ENCODE measurements around the gene STX4. TPM values are rescaled to one million over a fixed set of nuclear protein-coding genes. Genes with fewer than 3 reads are reported as not detected.

The STX4 gene
- total and polyA plus RNA-seq, 5 donors: 39.6 to 51.3 (median 45.4) TPM

GRCh38 chr16:31080756-31081419 lies 47.5 kb downstream of the STX4 start:
- WGBS: 91% methylated on average over 13 of the region's 13 CpGs
- Histone ChIP-seq H3K4me3 (ENCODE audit: low read length) (no peak overlapping the region), H3K4me1 (ENCODE audit: control insufficient read depth, insufficient read depth, low read length) (no peaks in the 10 kb centered on the region), H3K27ac (ENCODE audit: low read length) (no peak overlapping the region), H3K27me3 (ENCODE audit: control insufficient read depth, insufficient read depth) (no peaks in the 10 kb centered on the region), H3K9me3 (ENCODE audit: control insufficient read depth, low read length) (no peaks in the 10 kb centered on the region)
- no peak for DNase-seq
- ATAC-seq: no peak
- intact Hi-C loops (cut with DNase I): no loop called here

GRCh38 chr16:31081428-31082351 lies 48.3 kb downstream of the STX4 start:
- 85% methylated on average over 26 of the region's 26 CpGs for WGBS
- no peak for ATAC-seq

GRCh38 chr16:31082368-31083045 lies 49.1 kb downstream of the STX4 start:
- no peak for DNase-seq

More at GRCh38 chr16:31081428-31082351, 48.3 kb downstream of the STX4 start:
- Histone ChIP-seq H3K27me3 (ENCODE audit: control insufficient read depth, insufficient read depth) (no peaks in the 10 kb centered on the region), H3K27ac (ENCODE audit: low read length) (no peak overlapping the region), H3K9me3 (ENCODE audit: control insufficient read depth, low read length) (no peaks in the 10 kb centered on the region), H3K4me3 (ENCODE audit: low read length) (no peak overlapping the region), H3K4me1 (ENCODE audit: control insufficient read depth, insufficient read depth, low read length) (no peaks in the 10 kb centered on the region)
- intact Hi-C loops (cut with DNase I): no loop called here
- DNase-seq: peak in 1 of 3 donors; percentile 67

GRCh38 chr16:31083081-31083480 lies 49.7 kb downstream of the STX4 start:
- Histone ChIP-seq H3K27me3 (ENCODE audit: control insufficient read depth, insufficient read depth) (no peaks in the 10 kb centered on the region), H3K27ac (ENCODE audit: low read length) (no peak overlapping the region), H3K4me3 (ENCODE audit: low read length) (no peak overlapping the region), H3K4me1 (ENCODE audit: control insufficient read depth, insufficient read depth, low read length) (no peaks in the 10 kb centered on the region), H3K9me3 (ENCODE audit: control insufficient read depth, low read length) (no peaks in the 10 kb centered on the region)
- WGBS: 60% methylated on average over 9 of the region's 9 CpGs
- no peak for ATAC-seq
- intact Hi-C loops (cut with DNase I): no loop called here
- peak in 1 of 3 donors; percentile 11 for DNase-seq

More at GRCh38 chr16:31082368-31083045, 49.1 kb downstream of the STX4 start:
- Histone ChIP-seq H3K4me3 (ENCODE audit: low read length) (no peak overlapping the region), H3K4me1 (ENCODE audit: control insufficient read depth, insufficient read depth, low read length) (no peaks in the 10 kb centered on the region), H3K27me3 (ENCODE audit: control insufficient read depth, insufficient read depth) (no peaks in the 10 kb centered on the region), H3K9me3 (ENCODE audit: control insufficient read depth, low read length) (no peaks in the 10 kb centered on the region), H3K27ac (ENCODE audit: low read length) (no peak overlapping the region)
- intact Hi-C loops (cut with DNase I): no loop called here
- 66% methylated on average over 14 of the region's 14 CpGs for WGBS
- no peak for ATAC-seq

GRCh38 chr16:31083556-31083955 lies 50.2 kb downstream of the STX4 start:
- Histone ChIP-seq H3K27ac (ENCODE audit: low read length) (no peak overlapping the region), H3K4me3 (ENCODE audit: low read length) (no peak overlapping the region), H3K4me1 (ENCODE audit: control insufficient read depth, insufficient read depth, low read length) (no peaks in the 10 kb centered on the region), H3K27me3 (ENCODE audit: control insufficient read depth, insufficient read depth) (no peaks in the 10 kb centered on the region), H3K9me3 (ENCODE audit: control insufficient read depth, low read length) (no peaks in the 10 kb centered on the region)
- no peak for DNase-seq
- ATAC-seq: no peak
- intact Hi-C loops (cut with DNase I): no loop called here
- WGBS: 67% methylated on average over 5 of the region's 5 CpGs

- intact Hi-C loops (cut with DNase I): no loop called here
- no peak for ATAC-seq
- WGBS: 88% methylated on average over 13 of the region's 13 CpGs
- H3K9me3 ChIP-seq (ENCODE audit: control insufficient read depth, low read length): no peaks in the 10 kb centered on the region
- no peaks in the 10 kb centered on the region for H3K4me1 ChIP-seq (ENCODE audit: control insufficient read depth, insufficient read depth, low read length)
- no peak overlapping the region for H3K27ac ChIP-seq (ENCODE audit: low read length)
- DNase-seq: peak in 1 of 3 donors; percentile 47
- no peaks in the 10 kb centered on the region for H3K27me3 ChIP-seq (ENCODE audit: control insufficient read depth, insufficient read depth)
- H3K4me3 ChIP-seq (ENCODE audit: low read length): no peak overlapping the region
Measured at GRCh38 chr16:31083981-31084380, 50.6 kb downstream of the STX4 start.

GRCh38 chr16:31084584-31085302 lies 51.4 kb downstream of the STX4 start:
- Histone ChIP-seq H3K9me3 (ENCODE audit: control insufficient read depth, low read length) (no peaks in the 10 kb centered on the region), H3K4me1 (ENCODE audit: control insufficient read depth, insufficient read depth, low read length) (no peaks in the 10 kb centered on the region), H3K27ac (ENCODE audit: low read length) (no peak overlapping the region), H3K4me3 (ENCODE audit: low read length) (no peak overlapping the region), H3K27me3 (ENCODE audit: control insufficient read depth, insufficient read depth) (no peaks in the 10 kb centered on the region)
- WGBS: 89% methylated on average over 16 of the region's 16 CpGs
- DNase-seq (peak in 1 of 3 donors; percentile 55), ATAC-seq (no peak)
- intact Hi-C loops (cut with DNase I): no loop called here

- Histone ChIP-seq H3K27me3 (ENCODE audit: control insufficient read depth, insufficient read depth) (no peaks in the 10 kb centered on the region), H3K4me3 (ENCODE audit: low read length) (no peak overlapping the region), H3K9me3 (ENCODE audit: control insufficient read depth, low read length) (no peaks in the 10 kb centered on the region), H3K27ac (ENCODE audit: low read length) (no peak overlapping the region), H3K4me1 (ENCODE audit: control insufficient read depth, insufficient read depth, low read length) (no peaks in the 10 kb centered on the region)
- 74% methylated on average over 8 of the region's 8 CpGs for WGBS
- intact Hi-C loops (cut with DNase I): no loop called here
- no peak for ATAC-seq
- peak in 1 of 3 donors; percentile 38 for DNase-seq
Measured at GRCh38 chr16:31085411-31085810, 52.1 kb downstream of the STX4 start.

- H3K4me3 ChIP-seq (ENCODE audit: low read length): no peak overlapping the region
- 84% methylated on average over 18 of the region's 18 CpGs for WGBS
- ATAC-seq: no peak
- peak in 2 of 3 donors; percentile 39 to 41 for DNase-seq
- no peaks in the 10 kb centered on the region for H3K4me1 ChIP-seq (ENCODE audit: control insufficient read depth, insufficient read depth, low read length)
- H3K27me3 ChIP-seq (ENCODE audit: control insufficient read depth, insufficient read depth): no peaks in the 10 kb centered on the region
- no peak overlapping the region for H3K27ac ChIP-seq (ENCODE audit: low read length)
- H3K9me3 ChIP-seq (ENCODE audit: control insufficient read depth, low read length): no peaks in the 10 kb centered on the region
- intact Hi-C loops (cut with DNase I): no loop called here
Measured at GRCh38 chr16:31085873-31086628, 52.7 kb downstream of the STX4 start.

- no peaks in the 10 kb centered on the region for H3K27me3 ChIP-seq (ENCODE audit: control insufficient read depth, insufficient read depth)
- intact Hi-C loops (cut with DNase I): no loop called here
- H3K4me1 ChIP-seq (ENCODE audit: control insufficient read depth, insufficient read depth, low read length): no peaks in the 10 kb centered on the region
- H3K27ac ChIP-seq (ENCODE audit: low read length): no peak overlapping the region
- no peaks in the 10 kb centered on the region for H3K9me3 ChIP-seq (ENCODE audit: control insufficient read depth, low read length)
- DNase-seq (peak in 1 of 3 donors; percentile 35), ATAC-seq (no peak)
- 85% methylated on average over 6 of the region's 6 CpGs for WGBS
- no peak overlapping the region for H3K4me3 ChIP-seq (ENCODE audit: low read length)
Measured at GRCh38 chr16:31086629-31086906, 53.2 kb downstream of the STX4 start.

Data from right cardiac atrium (tissue), 5 donors.